Dermis microvascular lymphatic vessel endothelial cell (primary cell): Measurements from ENCODE around the gene CUBN. TPM values are rescaled to one million over a fixed set of nuclear protein-coding genes. Genes with fewer than 3 reads are reported as not detected.
A peak's percentile ranks its signal among the peaks of the same experiment; 100 is the strongest.

ENCODE experiments used
- DNase-seq, 2 donors: peaks; one replicate each; pipeline versions ENCODE4 v3.0.0 to v3.0.0-alpha.2; 2010; ENCODE audit warnings: low read depth in 2 of 2
- total RNA-seq: library from RNA; depleted of rRNA; stranded (reverse); fragments of >200 nt; gene quantifications from 2 replicates; pipeline ENCODE4 v1.2.1, GENCODE V29; 2014

The CUBN gene
- total RNA-seq, 1 donor from 2014 or later: 6.7 TPM

- no peak for DNase-seq
Measured at GRCh38 chr10:17043586-17043985, 86.0 kb downstream of the CUBN start.

- no peak for DNase-seq
Measured at GRCh38 chr10:17041626-17042520, 87.7 kb downstream of the CUBN start.

GRCh38 chr10:17038627-17039026 is 91.0 kb downstream of the CUBN start:
- DNase-seq: peak in 1 of 2 donors; percentile 65

GRCh38 chr10:17037910-17038309 is 91.7 kb downstream of the CUBN start:
- no peak for DNase-seq

GRCh38 chr10:17035446-17035845 is 94.2 kb downstream of the CUBN start:
- DNase-seq: no peak

GRCh38 chr10:17033529-17034260 is 95.9 kb downstream of the CUBN start:
- DNase-seq: no peak

GRCh38 chr10:17031637-17032635 is 97.7 kb downstream of the CUBN start:
- DNase-seq: no peak

GRCh38 chr10:17029581-17030271 is 99.9 kb downstream of the CUBN start:
- peak; percentile 91 to 98 for DNase-seq

- no peak for DNase-seq
Measured at GRCh38 chr10:17029239-17029580, 100.4 kb downstream of the CUBN start.

GRCh38 chr10:17028798-17029197 is 100.8 kb downstream of the CUBN start:
- DNase-seq: peak in 1 of 2 donors; percentile 32

- DNase-seq: peak in 1 of 2 donors; percentile 75
Measured at GRCh38 chr10:17026686-17027485, 102.7 kb downstream of the CUBN start.

GRCh38 chr10:17025444-17026295 is 103.9 kb downstream of the CUBN start:
- peak; percentile 80 to 95 for DNase-seq

GRCh38 chr10:17024461-17024860 is 105.2 kb downstream of the CUBN start:
- no peak for DNase-seq

GRCh38 chr10:17023386-17024298 is 106.0 kb downstream of the CUBN start:
- peak; percentile 97 to 99 for DNase-seq

- no peak for DNase-seq
Measured at GRCh38 chr10:17022896-17023295, 106.7 kb downstream of the CUBN start.

GRCh38 chr10:17022466-17022825 is 107.2 kb downstream of the CUBN start:
- DNase-seq: no peak

- no peak for DNase-seq
Measured at GRCh38 chr10:17021656-17022465, 107.8 kb downstream of the CUBN start.
